DOHH2 (cell line): ENCODE data around the gene S100A8.

Source experiments
- CTCF ChIP-seq: fragments of 200-600 bp; sonication (generic); IDR thresholded peaks from one replicate; pipeline ENCODE4 v1.5.1; 2014; ENCODE audit warnings: antibody characterized with exemption, mild to moderate bottlenecking, low read depth, low read length; ENCODE audit not compliant: poor library complexity, severe bottlenecking
- EZH2phosphoT487 ChIP-seq: fragments of 200-600 bp; sonication (generic); IDR thresholded peaks from 2 replicates; pipeline ENCODE4 v1.6.1; 2017; ENCODE audit warnings: borderline replicate concordance, mild to moderate bottlenecking, antibody characterized with exemption, low read length, moderate library complexity, mixed read lengths

- no peak for TF ChIP-seq EZH2phosphoT487
- TF ChIP-seq CTCF, result peak; percentile 46
Measured at GRCh38 chr1:153353226-153353947, 37.5 kb downstream of the S100A8 start.
